Osteocyte (in vitro differentiated cells): Measurements from ENCODE around the gene PRKN. TPM values are rescaled to one million over a fixed set of nuclear protein-coding genes. Genes with fewer than 3 reads are reported as not detected.

Experiments
- DNase-seq: peaks from one replicate; pipeline ENCODE4 v3.0.0; 2021; ENCODE audit warnings: mixed read lengths; ENCODE audit not compliant: unreplicated experiment; ENCODE audit errors: extremely low spot score
- H3K27ac Mint-ChIP-seq: one replicate; pipeline ENCODE4 v1.8.0; 2021; ENCODE audit warnings: mild to moderate bottlenecking, mixed read lengths; ENCODE audit not compliant: unreplicated experiment
- H3K27me3 Mint-ChIP-seq: one replicate; pipeline ENCODE4 v1.8.0; 2021; ENCODE audit warnings: mixed read lengths; ENCODE audit not compliant: unreplicated experiment
- H3K36me3 Mint-ChIP-seq: one replicate; pipeline ENCODE4 v1.8.0; 2021; ENCODE audit warnings: mixed read lengths; ENCODE audit not compliant: unreplicated experiment
- H3K4me1 Mint-ChIP-seq: one replicate; pipeline ENCODE4 v1.8.0; 2021; ENCODE audit warnings: mixed read lengths; ENCODE audit not compliant: unreplicated experiment
- H3K4me3 Mint-ChIP-seq: one replicate; pipeline ENCODE4 v1.8.0; 2021; ENCODE audit warnings: mild to moderate bottlenecking, moderate library complexity, mixed read lengths; ENCODE audit not compliant: unreplicated experiment
- H3K9me3 Mint-ChIP-seq: one replicate; pipeline ENCODE4 v1.8.0; 2021; ENCODE audit warnings: mixed read lengths; ENCODE audit not compliant: unreplicated experiment
- total RNA-seq: library from RNA; stranded (reverse); gene quantifications from 2 replicates; pipeline ENCODE4 v1.2.1, GENCODE V29; 2021
- TF ChIP-seq, protein P1 (sequence below): fragments of 200-600 bp; sonication (generic); IDR thresholded peaks from 2 replicates; pipeline ENCODE4 v1.5.0; 2021; ENCODE audit warnings: antibody characterized with exemption, mild to moderate bottlenecking, moderate library complexity

The PRKN gene
- total RNA-seq, 1 donor from 2014 or later = 13.4 TPM

DNA sequence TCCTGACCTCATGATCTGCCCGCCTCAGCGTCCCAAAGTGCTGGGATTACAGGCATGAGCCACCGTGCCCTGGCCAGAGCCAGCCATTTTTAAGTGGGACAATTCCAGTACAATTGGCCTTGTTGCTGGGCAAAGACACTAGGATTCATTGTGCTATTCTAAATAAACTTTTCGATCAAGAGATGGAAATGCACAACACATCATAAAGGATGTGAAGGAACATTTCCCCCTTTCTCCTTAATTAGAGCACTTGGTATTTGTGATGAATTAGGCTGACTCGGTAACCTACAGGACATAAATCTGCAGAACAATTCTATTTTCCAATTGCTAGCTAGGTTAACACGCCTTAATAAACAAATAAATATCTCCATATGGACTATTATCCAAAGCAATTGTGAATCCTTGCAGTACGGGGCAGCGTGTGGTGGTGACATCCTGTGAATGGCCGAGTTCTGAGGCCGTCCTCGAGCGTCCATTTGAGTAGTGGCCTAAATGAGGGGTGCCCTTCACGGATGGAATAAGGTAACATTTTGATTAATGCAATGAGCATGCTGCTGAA is 1047.5 kb downstream of the PRKN start:
- TF ChIP-seq, protein P1, sequence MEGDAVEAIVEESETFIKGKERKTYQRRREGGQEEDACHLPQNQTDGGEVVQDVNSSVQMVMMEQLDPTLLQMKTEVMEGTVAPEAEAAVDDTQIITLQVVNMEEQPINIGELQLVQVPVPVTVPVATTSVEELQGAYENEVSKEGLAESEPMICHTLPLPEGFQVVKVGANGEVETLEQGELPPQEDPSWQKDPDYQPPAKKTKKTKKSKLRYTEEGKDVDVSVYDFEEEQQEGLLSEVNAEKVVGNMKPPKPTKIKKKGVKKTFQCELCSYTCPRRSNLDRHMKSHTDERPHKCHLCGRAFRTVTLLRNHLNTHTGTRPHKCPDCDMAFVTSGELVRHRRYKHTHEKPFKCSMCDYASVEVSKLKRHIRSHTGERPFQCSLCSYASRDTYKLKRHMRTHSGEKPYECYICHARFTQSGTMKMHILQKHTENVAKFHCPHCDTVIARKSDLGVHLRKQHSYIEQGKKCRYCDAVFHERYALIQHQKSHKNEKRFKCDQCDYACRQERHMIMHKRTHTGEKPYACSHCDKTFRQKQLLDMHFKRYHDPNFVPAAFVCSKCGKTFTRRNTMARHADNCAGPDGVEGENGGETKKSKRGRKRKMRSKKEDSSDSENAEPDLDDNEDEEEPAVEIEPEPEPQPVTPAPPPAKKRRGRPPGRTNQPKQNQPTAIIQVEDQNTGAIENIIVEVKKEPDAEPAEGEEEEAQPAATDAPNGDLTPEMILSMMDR = no peak
- H3K27me3 Mint-ChIP-seq = no peaks in the 10 kb centered on the region
- no peak overlapping the region for H3K4me3 Mint-ChIP-seq

GRCh38 chr6:161677188-161677587 is 1050.4 kb downstream of the PRKN start:
- no peaks in the 10 kb centered on the region for H3K27me3 Mint-ChIP-seq
- DNase-seq = no peak
- no peak overlapping the region for H3K4me3 Mint-ChIP-seq
- H3K27ac Mint-ChIP-seq = no peak overlapping the region
- H3K4me1 Mint-ChIP-seq = peaks cover 10% of the 10 kb centered on the region
- TF ChIP-seq, protein P1 = no peak
- peaks cover 4% of the 10 kb centered on the region for H3K9me3 Mint-ChIP-seq
- peaks cover 3% of the 10 kb centered on the region for H3K36me3 Mint-ChIP-seq

More for the DNA sequence above, 1047.5 kb downstream of the PRKN start:
- DNase-seq = no peak
- Mint-ChIP-seq H3K4me1 (peaks cover 17% of the 10 kb centered on the region), H3K9me3 (no peaks in the 10 kb centered on the region), H3K36me3 (no peaks in the 10 kb centered on the region), H3K27ac (no peak overlapping the region)

- H3K4me3 Mint-ChIP-seq = no peak overlapping the region
These were observed 1051.0 kb downstream of the PRKN start for GRCh38 chr6:161676586-161676985.

GRCh38 chr6:161674930-161675682 is 1052.5 kb downstream of the PRKN start:
- DNase-seq = no peak
- H3K4me3 Mint-ChIP-seq = no peak overlapping the region
- no peaks in the 10 kb centered on the region for H3K27me3 Mint-ChIP-seq
- peaks cover 5% of the 10 kb centered on the region for H3K4me1 Mint-ChIP-seq
- H3K9me3 Mint-ChIP-seq = peaks cover 4% of the 10 kb centered on the region
- H3K36me3 Mint-ChIP-seq = peaks cover 3% of the 10 kb centered on the region
- TF ChIP-seq, protein P1 = no peak
- H3K27ac Mint-ChIP-seq = no peak overlapping the region

More at GRCh38 chr6:161676586-161676985, 1051.0 kb downstream of the PRKN start:
- TF ChIP-seq, protein P1 = no peak
- Mint-ChIP-seq H3K4me1 (peaks cover 5% of the 10 kb centered on the region), H3K36me3 (peaks cover 3% of the 10 kb centered on the region), H3K27me3 (no peaks in the 10 kb centered on the region), H3K27ac (no peak overlapping the region), H3K9me3 (peaks cover 4% of the 10 kb centered on the region)
- DNase-seq = no peak

DNA sequence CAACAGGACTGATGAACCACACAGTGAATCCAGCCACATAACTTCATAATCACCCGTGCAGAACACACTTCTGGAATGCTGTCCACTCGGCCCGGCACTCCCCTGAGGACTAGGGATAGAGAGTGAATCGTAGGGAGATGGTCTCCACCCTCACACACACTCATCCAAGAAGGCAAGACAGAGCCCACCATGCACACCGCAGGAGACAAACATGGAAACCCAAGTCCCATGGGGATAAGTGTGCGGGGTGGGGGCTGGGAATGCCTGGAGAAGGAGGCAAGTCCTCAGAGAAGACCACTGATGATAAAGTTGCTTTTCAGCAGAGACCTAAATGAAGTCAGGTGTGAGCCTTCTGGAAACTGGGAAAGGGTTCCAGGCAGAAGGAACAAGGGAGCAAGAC is 1054.5 kb downstream of the PRKN start:
- TF ChIP-seq, protein P1 = no peak
- H3K4me3 Mint-ChIP-seq = no peak overlapping the region

More for the DNA sequence above, 1054.5 kb downstream of the PRKN start:
- H3K36me3 Mint-ChIP-seq = peaks cover 3% of the 10 kb centered on the region
- H3K27me3 Mint-ChIP-seq = no peaks in the 10 kb centered on the region
- H3K9me3 Mint-ChIP-seq = peaks cover 4% of the 10 kb centered on the region
- DNase-seq = no peak
- H3K4me1 Mint-ChIP-seq = peaks cover 5% of the 10 kb centered on the region
- no peak overlapping the region for H3K27ac Mint-ChIP-seq
